ENCODE data around the gene PHOX2B.

DNA sequence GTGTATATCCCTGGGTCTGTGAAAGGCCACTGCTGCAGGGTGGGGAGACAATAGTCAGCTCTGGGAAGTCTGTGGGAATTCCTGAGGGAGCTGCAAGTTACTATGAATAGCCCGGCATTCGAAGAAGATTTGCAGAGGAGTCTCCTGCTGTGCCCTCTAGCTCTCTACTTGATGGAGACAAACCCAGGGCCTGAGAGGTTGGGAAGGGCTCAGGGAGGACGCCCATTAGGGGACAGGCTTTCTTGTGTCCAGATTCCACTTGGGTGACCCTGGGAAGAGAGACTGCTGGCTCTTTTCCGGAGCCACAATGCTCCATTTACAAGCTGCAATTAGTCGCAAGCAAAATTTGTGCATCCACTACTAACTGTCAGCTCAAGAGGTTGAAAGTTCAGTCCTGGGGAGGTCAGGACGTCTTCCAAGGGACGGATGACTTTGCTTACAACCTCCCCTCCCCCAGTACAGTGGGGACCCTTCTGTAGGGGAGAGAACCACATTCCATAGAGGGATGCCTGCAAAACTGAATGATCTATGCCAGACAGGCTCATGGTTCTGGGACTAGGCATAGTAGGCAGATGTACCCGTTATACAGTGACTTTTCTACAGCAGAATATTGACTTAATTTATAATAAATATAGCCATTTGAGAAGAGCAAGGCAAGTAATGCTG, 48.2 kb upstream of the PHOX2B start:
- TF ChIP-seq, protein P1, sequence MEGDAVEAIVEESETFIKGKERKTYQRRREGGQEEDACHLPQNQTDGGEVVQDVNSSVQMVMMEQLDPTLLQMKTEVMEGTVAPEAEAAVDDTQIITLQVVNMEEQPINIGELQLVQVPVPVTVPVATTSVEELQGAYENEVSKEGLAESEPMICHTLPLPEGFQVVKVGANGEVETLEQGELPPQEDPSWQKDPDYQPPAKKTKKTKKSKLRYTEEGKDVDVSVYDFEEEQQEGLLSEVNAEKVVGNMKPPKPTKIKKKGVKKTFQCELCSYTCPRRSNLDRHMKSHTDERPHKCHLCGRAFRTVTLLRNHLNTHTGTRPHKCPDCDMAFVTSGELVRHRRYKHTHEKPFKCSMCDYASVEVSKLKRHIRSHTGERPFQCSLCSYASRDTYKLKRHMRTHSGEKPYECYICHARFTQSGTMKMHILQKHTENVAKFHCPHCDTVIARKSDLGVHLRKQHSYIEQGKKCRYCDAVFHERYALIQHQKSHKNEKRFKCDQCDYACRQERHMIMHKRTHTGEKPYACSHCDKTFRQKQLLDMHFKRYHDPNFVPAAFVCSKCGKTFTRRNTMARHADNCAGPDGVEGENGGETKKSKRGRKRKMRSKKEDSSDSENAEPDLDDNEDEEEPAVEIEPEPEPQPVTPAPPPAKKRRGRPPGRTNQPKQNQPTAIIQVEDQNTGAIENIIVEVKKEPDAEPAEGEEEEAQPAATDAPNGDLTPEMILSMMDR (IDR thresholded peaks at IDR 0.05; ENCODE audit: insufficient read depth, low read depth, low read length), result no peak
- TF ChIP-seq EZH2 (IDR thresholded peaks at IDR 0.05; ENCODE audit: insufficient read depth, low read length), result no peak

Measured in astrocyte (in vitro differentiated cells and primary cell).